Stimulated activated CD8-positive, alpha-beta memory T cell treated with anti-CD3 and anti-CD28 coated beads, Interleukin-12 subunit alpha, Interleukin-12 subunit beta, amount 100 ng/mL, for 24 hours (primary cell): ENCODE data around the gene IER5.

Experiments used
- DNase-seq: peaks from one replicate; pipeline ENCODE4 v3.0.0-alpha.2; 2020; ENCODE audit errors: extremely low read depth

IER5 gene

GRCh38 chr1:181099152-181100014, 10.9 kb downstream of the IER5 start:
- DNase-seq = no peak

GRCh38 chr1:181100015-181100905, 11.8 kb downstream of the IER5 start:
- no peak for DNase-seq

- no peak for DNase-seq
Measured at GRCh38 chr1:181100934-181101333, 12.4 kb downstream of the IER5 start.

GRCh38 chr1:181101581-181102226, 13.2 kb downstream of the IER5 start:
- DNase-seq = no peak

- DNase-seq = no peak
Measured at GRCh38 chr1:181102841-181103240, 14.3 kb downstream of the IER5 start.

- DNase-seq = no peak
Measured at GRCh38 chr1:181103399-181103798, 14.9 kb downstream of the IER5 start.

- DNase-seq = no peak
Measured at GRCh38 chr1:181104042-181104789, 15.7 kb downstream of the IER5 start.

GRCh38 chr1:181104790-181105133, 16.3 kb downstream of the IER5 start:
- no peak for DNase-seq

GRCh38 chr1:181105134-181106021, 16.9 kb downstream of the IER5 start:
- peak; percentile 85 for DNase-seq

GRCh38 chr1:181106022-181106312, 17.5 kb downstream of the IER5 start:
- no peak for DNase-seq

- DNase-seq = no peak
Measured at GRCh38 chr1:181106479-181106878, 18.0 kb downstream of the IER5 start.

- no peak for DNase-seq
Measured at GRCh38 chr1:181107711-181108110, 19.2 kb downstream of the IER5 start.

- no peak for DNase-seq
Measured at GRCh38 chr1:181108304-181108867, 19.9 kb downstream of the IER5 start.

- no peak for DNase-seq
Measured at GRCh38 chr1:181110013-181110412, 21.5 kb downstream of the IER5 start.

GRCh38 chr1:181111559-181111958, 23.1 kb downstream of the IER5 start:
- no peak for DNase-seq

- no peak for DNase-seq
Measured at GRCh38 chr1:181112071-181112929, 23.8 kb downstream of the IER5 start.

GRCh38 chr1:181113059-181113641, 24.6 kb downstream of the IER5 start:
- DNase-seq = no peak

- DNase-seq = no peak
Measured at GRCh38 chr1:181114574-181115367, 26.3 kb downstream of the IER5 start.
